Measurements from ENCODE around the gene IGSF8. TPM values are rescaled to one million over a fixed set of nuclear protein-coding genes. Genes with fewer than 3 reads are reported as not detected.

Gene IGSF8
- total RNA-seq, 6 experiments from 2014 or later, result 9.6 to 12.9 (median 11.2) TPM

GRCh38 chr1:160083968-160084770, 14.2 kb downstream of the IGSF8 start:
- no peak for DNase-seq
- H3K27me3 Mint-ChIP-seq (ENCODE audit: insufficient read depth), result peaks cover 42% of the 10 kb centered on the region
- H3K4me3 Mint-ChIP-seq, result no peak overlapping the region
- TF ChIP-seq CTCF (IDR thresholded peaks at IDR 0.05), result peak; percentile 76
- H3K27ac Mint-ChIP-seq, result no peak overlapping the region
- no peaks in the 10 kb centered on the region for H3K9me3 Mint-ChIP-seq
- no peaks in the 10 kb centered on the region for H3K36me3 Mint-ChIP-seq (ENCODE audit: low read depth)
- H3K4me1 Mint-ChIP-seq (ENCODE audit: low read depth), result peaks cover 8% of the 10 kb centered on the region

GRCh38 chr1:160082926-160083325, 15.5 kb downstream of the IGSF8 start:
- H3K9me3 Mint-ChIP-seq, result no peaks in the 10 kb centered on the region
- H3K36me3 Mint-ChIP-seq (ENCODE audit: low read depth), result no peaks in the 10 kb centered on the region
- DNase-seq, result no peak
- H3K27me3 Mint-ChIP-seq (ENCODE audit: insufficient read depth), result peaks cover 41% of the 10 kb centered on the region
- H3K4me3 Mint-ChIP-seq, result no peak overlapping the region
- no peak for TF ChIP-seq CTCF (IDR thresholded peaks at IDR 0.05)
- H3K27ac Mint-ChIP-seq, result no peak overlapping the region
- H3K4me1 Mint-ChIP-seq (ENCODE audit: low read depth), result peaks cover 8% of the 10 kb centered on the region

GRCh38 chr1:160082487-160082886, 15.9 kb downstream of the IGSF8 start:
- peaks cover 41% of the 10 kb centered on the region for H3K27me3 Mint-ChIP-seq (ENCODE audit: insufficient read depth)
- TF ChIP-seq CTCF (IDR thresholded peaks at IDR 0.05), result no peak
- no peak overlapping the region for H3K4me3 Mint-ChIP-seq
- no peak for DNase-seq
- H3K9me3 Mint-ChIP-seq, result no peaks in the 10 kb centered on the region
- no peaks in the 10 kb centered on the region for H3K36me3 Mint-ChIP-seq (ENCODE audit: low read depth)
- H3K27ac Mint-ChIP-seq, result no peak overlapping the region
- H3K4me1 Mint-ChIP-seq (ENCODE audit: low read depth), result peaks cover 8% of the 10 kb centered on the region

DNA sequence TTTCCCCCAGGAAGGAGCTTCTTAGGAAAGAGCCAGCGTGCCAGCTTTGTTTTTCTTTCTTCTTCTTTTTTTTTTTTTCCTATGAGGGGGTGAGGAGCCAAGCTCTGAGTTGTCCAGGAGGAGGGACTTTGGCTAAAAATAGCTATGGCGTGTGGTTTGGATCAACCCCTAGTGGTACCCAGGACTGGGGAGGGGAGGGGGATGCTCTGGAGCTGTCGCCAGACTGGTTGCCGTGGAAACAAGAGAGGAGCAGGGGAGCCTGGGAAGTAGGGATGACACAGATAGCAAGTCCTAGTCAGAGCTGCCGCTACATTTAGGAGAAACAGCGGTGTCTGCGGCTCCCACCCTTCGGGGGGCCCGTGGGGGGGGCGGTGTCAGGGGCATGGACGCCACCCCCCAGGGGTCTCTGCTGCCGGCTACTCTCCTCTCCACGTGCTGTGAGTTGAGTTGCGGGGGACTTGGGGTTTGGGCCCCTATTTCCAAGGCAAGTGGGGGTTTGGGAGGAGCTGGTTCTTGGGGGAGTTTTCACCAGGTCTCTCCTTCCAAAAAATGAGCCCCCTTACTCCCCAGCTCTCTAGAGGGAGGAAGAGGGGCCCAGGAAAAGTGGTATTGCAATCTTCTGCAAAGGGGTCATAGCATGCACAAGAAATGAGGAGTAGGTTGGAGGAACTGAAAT, 17.0 kb downstream of the IGSF8 start, which contains the start of gene KCNJ9:
KCNJ9 (plus strand) TSS at position 278 of the 676 bp plus-strand sequence. CDS start 2,493 bp downstream, outside the sequence.
- Mint-ChIP-seq H3K9me3 (no peaks in the 10 kb centered on the region), H3K4me1 (ENCODE audit: low read depth) (peaks cover 8% of the 10 kb centered on the region), H3K4me3 (no peak within 1 kb of the TSS), H3K27me3 (ENCODE audit: insufficient read depth) (peaks cover 42% of the 10 kb centered on the region), H3K27ac (no peak within 1 kb of the TSS), H3K36me3 (ENCODE audit: low read depth) (no peaks in the 10 kb centered on the region)
- DNase-seq, result peak; percentile 33
- no peak for TF ChIP-seq CTCF (IDR thresholded peaks at IDR 0.05)

DNA sequence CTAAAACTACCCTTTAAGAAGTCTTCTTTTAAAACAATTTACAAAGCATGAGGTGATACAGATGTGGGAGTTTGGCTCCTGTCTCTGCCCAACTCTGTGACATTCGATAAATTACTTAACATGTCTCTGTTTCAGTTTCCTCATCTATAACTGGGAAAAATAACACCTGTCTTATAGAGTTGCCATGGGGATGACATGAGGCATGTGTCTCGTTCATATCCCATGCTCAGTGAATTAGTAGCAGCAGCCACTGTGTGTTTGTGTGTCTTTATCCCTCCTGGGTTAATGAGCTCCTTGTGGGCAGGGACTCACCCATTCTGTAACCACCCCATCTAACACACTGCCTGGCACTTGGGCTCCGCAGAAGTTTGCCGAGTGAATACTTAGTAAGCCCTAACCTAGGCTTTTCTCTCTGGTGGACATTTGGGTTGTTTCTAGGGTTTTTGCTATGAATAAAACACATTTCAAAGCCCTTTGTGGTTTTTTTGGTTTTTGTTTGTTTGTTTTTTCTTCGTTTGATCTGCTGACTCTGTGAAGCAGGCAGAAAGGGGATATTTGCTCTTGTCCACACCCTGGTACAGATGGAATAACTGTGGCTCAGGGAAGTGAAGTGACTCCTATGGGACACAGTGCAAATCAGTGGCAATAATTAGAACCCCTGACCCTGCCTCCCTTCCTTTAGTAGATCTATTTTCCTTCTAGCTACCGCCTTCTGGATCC, 17.9 kb downstream of the IGSF8 start:
- H3K9me3 Mint-ChIP-seq, result no peaks in the 10 kb centered on the region
- no peak for DNase-seq
- no peaks in the 10 kb centered on the region for H3K36me3 Mint-ChIP-seq (ENCODE audit: low read depth)
- H3K4me3 Mint-ChIP-seq, result no peak overlapping the region
- peaks cover 8% of the 10 kb centered on the region for H3K4me1 Mint-ChIP-seq (ENCODE audit: low read depth)
- TF ChIP-seq CTCF (IDR thresholded peaks at IDR 0.05), result no peak
- H3K27ac Mint-ChIP-seq, result no peak overlapping the region
- H3K27me3 Mint-ChIP-seq (ENCODE audit: insufficient read depth), result peaks cover 47% of the 10 kb centered on the region
